Colon (tissue), 2 donors: Measurements from ENCODE around the gene TRAPPC2L.
"Not testable (repeated sequence)": the region's sequence is repeated elsewhere in the genome, so short reads cannot be mapped to it uniquely, and the experiment has no call there.

ENCODE experiments used
- FAIRE-seq: peaks from 2 replicates; lab custom pipeline; 2012; peaks lifted over from hg19 to GRCh38; lab: Jason Lieb, UNC
- donor health status: control.
- donor health status: control.

TRAPPC2L gene

DNA sequence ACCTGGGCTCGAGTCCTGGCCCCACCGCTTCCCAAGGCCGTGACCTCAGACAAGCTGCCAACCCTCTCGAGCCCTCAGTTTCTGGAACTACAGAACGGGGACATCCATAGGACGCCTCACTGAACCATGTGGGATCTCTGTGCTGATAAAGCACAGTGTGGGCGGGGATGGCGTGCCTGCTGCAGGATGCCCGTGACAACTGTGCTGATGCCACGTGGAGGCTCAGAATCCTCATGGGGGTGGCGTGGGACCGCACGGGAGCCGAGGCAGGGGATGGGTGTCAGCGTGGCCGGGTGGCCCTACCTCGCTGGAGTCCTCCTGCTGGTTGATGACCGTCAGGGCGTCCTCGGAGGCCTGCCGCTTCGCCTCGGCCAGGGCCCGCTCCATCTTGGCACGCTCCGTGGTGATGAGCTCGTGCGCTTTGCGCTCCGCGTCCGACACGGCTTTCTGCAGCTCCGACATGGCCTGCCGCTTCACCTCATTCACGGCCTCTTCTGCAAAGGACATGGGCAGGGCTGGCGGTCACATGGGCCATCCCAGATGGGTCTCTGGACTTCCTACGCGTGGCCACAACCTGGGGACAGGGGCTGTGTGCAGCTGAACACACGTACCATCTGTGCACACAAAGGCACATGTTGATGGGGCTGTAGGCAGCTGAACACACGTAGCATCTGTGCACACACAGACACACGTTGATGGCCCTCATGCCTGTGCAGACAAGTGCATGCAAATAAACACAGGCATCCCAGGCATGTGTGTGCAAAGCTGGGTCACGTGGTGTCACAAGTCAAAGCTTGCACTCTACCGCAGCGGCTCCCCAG, 22.2 kb downstream of the TRAPPC2L start:
- FAIRE-seq: no peak

GRCh38 chr16:88879788-88880055, 22.8 kb downstream of the TRAPPC2L start:
- FAIRE-seq: no peak

GRCh38 chr16:88880226-88881006, 23.5 kb downstream of the TRAPPC2L start:
- FAIRE-seq: no peak

DNA sequence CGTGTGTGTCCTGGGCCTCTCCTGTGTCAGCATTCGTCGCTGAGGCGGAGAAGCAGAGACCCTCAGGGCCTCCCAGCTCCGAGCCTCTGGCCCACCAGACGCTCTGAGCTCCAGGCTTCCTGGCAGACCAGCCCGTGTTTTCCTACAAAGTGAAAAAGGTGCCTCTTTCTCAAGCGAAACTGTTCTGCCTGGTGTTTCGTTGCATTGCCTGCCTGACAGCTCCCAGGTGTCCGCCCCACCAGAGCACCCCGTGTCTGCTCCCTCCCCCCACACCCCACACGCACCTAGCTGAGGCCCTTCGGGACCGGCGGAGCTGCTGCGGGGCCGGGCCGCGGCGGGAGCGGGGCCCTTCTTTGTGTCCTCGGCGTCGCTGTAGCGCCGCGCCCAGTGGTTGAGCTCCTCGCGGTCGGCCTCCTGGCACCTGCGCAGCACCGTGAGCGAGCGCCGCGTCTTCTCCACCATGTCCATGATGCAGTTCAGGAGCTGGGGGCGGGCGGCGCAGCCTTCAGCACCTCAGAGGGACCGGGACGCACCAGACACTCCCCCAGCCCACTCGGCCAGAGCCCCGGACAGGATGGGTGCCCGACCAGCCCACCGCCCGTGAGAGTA, 24.2 kb downstream of the TRAPPC2L start:
- FAIRE-seq: no peak

DNA sequence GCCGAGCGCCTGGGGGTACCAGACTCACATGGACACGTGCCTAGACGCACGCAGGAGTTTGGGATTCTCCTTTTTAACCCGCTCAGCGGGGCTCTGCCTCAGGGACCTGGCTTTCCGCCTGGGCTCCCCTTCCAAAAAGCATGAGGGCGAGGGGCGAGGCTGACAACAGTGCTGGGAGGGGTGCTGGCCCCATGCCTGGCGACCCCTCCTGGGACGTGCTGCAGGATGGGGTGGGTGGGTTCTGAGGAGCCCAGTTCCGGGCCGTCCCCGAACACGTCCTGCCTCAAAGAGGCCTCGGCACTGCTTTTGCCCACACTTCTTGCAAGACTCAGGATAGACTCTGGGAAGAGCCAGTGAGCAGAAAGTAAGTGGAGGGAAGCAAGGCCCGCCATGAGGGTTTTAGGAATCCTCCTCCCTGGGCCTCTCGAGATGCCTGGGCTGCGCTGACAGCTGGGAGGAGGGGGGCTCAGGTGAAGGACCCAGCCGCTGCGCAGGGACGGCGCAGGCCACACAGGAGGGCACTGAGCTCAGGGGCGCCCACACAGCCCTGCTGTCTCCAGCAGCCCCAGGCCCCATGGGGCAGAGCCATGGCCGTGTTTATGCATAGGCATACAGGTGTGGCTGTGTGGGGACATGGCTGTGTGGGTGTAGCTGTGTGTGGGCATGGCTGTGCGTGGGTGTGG, 24.9 kb downstream of the TRAPPC2L start:
- no peak for FAIRE-seq

GRCh38 chr16:88882358-88883030, 25.6 kb downstream of the TRAPPC2L start:
- no peak for FAIRE-seq

DNA sequence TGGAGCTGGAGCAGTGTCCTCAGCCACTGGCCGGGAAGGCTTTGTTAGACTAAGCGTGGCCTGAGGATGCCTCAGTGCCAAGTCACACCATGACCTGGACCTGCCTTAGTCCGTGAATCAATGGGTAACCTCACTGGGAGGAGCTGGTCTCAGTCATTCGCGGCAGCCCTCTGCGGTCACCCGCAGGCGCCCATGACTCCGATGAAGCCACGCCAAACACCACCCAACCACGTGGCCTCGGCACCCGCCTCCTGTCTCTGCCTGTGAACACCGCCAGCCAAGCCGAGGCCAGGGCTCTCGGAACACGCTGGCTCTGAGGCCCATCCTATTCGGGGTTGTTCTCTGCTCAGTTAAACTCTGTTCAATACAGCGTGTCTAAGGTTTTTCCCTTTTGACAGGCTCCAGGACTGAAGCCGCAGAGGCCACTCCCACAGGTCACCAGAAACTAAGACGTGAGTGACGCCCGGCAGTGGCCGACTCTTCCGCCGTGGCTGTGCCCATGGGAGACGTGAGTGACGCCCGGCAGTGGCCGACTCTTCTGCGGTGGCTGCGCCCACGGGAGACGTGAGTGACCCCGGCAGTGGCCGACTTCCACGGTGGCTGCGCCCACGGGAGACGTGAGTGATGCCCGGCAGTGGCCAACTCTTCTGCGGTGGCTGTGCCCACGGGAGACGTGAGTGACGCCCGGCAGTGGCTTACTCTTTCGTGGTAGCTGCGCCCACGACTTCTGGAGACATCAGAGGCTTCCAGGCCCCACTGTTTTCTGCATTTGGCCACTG, 26.4 kb downstream of the TRAPPC2L start:
- no peak for FAIRE-seq

DNA sequence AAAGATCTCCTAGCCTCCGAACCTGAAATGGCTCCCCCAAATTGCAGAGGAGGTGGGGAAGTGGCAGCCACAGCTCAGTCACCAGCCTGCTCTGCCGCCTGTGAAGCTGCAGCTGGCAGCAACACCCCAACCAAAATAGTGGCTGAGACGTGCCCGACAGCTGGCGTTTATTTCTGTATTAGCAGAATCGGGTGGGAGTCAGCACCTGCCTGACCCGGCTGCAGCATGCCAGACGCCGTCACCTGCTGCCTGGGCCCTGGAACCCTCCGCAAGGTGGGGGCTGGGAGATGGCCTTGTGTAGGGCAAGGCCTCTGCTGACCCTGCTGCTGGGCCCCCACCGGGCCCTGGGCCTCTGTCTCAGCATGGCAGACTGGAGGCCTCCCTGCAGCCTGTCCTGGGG, 27.0 kb downstream of the TRAPPC2L start:
- no peak for FAIRE-seq

DNA sequence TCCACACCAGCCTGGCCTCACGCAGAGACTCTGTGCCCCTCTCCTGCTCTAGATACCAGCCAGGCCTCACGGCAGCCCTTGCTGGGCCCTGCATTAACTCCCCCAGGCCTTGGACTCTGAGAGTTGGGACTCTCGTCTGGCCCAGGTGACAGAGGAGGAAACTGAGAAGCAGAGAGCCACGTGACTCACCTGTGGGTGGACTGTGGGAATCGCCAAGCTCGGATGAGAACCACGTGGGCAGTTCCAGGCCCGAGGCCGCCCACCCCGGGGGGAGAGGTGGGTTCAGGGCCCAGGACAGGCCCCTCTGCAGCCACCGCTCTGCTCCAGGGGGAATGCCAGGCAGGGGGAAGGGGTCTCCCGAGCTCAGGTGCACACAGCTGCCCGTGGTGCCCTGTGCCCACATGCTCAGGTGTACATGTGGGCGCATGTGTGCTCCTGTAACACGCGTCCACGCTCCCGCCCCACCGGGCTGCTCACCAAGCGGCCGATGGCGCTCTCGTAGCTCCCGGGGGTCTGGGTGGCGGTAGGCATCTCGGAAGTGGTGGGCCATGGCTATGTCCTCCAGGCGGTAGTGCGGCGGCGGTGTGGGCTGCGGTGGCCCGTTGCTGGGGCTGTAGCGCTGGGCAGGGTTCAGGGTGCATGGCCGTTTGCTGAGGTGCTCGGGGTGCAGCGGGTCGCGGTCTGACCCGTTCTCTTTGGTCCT, 27.8 kb downstream of the TRAPPC2L start:
- FAIRE-seq: no peak

DNA sequence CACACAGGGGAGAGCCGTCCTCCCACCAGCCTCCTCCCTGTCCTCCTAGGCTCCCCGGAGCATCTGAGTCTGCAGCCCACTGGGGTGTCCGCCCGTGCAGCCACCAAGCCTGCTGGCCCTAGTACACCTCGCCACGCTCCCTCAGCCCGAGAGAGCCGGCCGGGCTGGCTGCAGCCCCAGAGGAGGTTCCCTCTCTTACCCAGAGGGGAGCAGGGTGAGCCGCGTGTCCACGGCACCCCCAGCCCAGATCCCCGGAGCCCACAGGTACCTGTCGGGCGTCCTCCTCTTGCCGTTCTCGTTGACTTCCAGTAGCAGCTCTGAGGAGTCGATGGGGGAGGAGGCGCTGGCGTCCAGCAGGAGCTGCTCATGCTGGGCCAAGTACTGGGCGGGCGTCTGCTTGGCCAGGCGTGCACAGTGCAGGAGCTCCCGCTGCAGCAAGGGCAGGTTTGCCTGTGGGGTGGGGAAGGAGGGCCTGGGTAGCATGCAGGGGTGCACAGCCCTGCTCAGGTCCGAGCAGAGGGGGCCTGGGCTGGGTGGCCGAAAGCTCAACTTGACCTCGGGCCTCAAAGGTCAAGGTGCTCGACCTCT, 28.9 kb downstream of the TRAPPC2L start:
- no peak for FAIRE-seq

DNA sequence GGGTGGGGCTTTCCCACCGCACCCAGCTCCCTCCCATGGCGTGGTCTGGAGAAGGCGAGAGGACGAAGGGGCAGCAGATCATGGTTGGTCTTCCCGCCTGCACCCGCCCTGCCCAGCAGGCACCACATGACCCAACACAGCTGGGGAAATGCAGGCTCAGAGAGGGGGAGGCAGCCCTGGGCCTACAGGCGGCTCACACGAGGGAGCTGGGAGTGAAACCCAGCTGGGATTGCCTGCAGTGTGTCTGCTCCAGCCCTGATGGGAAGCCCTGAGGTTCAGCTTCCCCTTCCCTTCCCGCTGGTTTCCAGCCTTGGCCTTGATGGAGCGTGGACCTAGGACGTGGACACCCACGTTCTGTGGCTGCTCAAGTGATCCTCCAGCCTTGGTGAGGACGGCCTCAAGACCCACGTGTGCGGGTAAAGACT, 29.5 kb downstream of the TRAPPC2L start:
- FAIRE-seq: no peak

DNA sequence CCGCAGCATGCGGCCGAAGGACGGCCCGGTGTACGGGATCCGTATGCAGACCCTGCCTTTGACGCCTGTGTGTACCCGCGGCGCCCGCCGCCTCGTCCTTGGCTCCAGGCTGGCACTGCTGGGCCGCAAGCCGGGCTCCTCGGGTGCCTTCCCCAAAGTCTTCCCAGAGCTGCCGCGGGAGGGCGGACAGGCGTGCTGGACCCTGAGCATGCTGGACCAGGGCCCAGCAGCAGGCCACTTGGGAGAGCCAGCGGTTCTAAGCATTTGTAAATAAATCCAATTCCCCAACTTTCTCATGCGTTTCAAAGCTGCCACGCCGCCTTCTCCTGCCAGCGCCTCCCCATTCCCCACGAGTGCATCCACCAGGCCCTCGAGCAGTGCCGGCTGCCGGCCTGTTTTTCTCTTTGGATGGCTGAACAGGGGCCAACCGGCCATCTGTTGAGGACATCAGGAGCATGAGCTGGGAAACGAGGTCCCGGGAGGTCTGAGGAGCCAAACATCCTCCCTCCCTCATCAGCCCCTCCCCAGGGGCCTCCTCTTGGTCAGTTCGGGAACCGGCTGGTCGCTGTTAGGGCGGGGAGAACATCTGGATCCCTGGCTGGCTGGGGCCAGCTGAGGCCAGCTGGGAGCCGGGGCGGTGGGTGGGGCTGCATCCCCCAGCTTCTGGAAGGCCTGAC, 30.1 kb downstream of the TRAPPC2L start:
- FAIRE-seq: no peak

DNA sequence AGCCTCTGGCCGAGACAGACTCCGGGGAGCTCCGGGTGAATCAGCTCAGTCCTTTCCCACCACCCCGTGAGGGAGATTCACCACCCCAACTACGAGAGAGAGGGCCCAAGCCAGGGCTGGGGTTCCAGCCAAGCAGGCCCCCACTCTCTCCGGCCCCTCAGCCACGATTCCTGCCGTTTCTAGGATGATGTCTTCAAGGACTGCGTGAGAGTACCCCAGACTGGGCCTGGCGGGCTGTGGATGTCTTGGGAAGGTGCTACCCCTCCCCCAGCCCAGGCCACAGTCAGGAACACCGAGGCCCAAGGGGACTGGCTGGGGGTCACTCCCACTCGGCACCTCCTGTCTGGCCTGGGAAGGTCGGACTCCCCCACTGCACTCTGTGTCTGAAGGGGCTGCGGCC, 31.1 kb downstream of the TRAPPC2L start:
- FAIRE-seq: no peak

DNA sequence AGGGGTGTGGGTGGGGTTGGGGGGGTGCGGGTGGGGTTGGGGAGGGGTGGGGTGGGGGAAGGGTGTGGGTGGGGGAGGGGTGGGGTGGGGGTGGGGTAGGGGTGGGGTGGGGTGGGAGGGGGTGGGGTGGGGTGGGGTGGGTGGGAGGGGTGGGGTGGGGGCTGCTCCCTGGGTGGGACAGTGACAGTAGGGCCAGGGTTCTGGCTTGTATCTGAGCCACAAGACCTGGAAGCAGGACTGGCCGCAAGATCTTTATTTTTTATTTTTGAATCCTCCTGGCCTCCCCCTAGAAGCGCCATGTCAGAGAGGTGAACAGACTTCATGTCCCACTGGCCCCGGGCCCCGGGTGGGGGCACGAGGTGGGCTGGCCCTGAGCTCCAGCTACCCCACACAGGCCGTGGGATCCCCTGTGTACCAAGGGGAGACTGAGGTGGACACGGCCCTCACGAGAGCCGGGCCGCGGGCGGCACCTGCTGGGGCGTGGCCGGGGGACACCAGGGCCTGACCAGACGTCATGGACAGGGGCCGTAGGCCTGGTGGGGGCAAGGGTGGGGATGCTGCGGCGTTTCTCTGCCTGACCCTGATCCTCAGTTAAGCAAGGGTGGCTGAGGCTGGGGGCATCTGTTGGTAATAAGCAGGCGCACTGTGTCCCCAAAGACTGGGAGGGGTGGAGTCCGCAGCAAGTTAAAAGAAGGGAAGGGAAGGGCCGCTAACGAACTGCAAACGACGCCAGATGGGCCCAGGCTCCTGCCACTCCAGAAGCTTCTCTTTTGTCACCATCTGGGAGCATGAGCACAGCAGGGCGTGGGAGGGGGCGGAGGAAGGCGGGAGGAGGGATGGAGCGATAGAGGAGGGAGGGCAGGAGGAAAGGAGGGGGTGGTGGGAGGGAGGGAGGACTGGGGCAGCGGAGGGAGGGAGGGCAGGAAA, 31.8 kb downstream of the TRAPPC2L start:
- FAIRE-seq: no peak

- FAIRE-seq: not testable (repeated sequence)
Observed at GRCh38 chr16:88889702-88890352, 32.9 kb downstream of the TRAPPC2L start.

DNA sequence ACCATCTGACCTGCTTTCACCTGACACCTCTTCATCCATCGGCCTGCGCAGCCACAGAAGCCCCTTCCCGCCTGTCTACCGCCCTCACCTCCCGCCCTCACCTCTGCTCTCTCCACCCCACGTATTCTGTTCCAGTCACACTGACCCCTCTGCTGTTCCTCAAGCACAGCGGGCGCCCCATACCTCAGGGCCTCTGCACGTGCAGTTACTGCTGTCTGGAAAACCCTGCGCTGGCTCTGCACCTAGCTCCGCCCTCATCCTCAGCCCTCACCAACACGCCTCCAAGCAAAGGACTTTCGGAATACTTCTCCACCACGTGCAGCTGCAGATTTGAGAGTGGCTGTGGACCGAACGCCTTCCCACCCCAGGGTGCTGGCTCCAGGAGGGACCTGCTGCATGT, 34.2 kb downstream of the TRAPPC2L start:
- FAIRE-seq: no peak

- FAIRE-seq: no peak
Observed at GRCh38 chr16:88892065-88892464, 35.1 kb downstream of the TRAPPC2L start.
